Lower leg skin (tissue), 4 donors: ENCODE data around the gene OSTF1. TPM values are rescaled to one million over a fixed set of nuclear protein-coding genes. Genes with fewer than 3 reads are reported as not detected.

Experiments
- DNase-seq, 2 donors: peaks; one replicate each; pipeline ENCODE4 v3.0.0-alpha.2; 2019; ENCODE audit warnings: low spot score in 2 of 2
- H3K4me3 ChIP-seq: fragments of 200-600 bp; sonication (generic); 2 replicates; pipeline ENCODE4 v1.5.1; 2017; ENCODE audit warnings: mild to moderate bottlenecking, low read depth; ENCODE audit not compliant: poor library complexity, severe bottlenecking
- POLR2A ChIP-seq, 2 donors: fragments of 450-650 bp; IDR thresholded peaks; one replicate each; pipeline ENCODE4 v1.6.1; 2016 to 2017; ENCODE audit warnings: antibody characterized with exemption in 2 of 2, mild to moderate bottlenecking in 1 of 2, moderate library complexity in 1 of 2
- WGBS, 2 donors: methylation state at CpG; one replicate each; pipeline ENCODE4 v1.1.5; 2018; 5-methylcytosine and 5-hydroxymethylcytosine counted together
- intact Hi-C: fragments of 100-400 bp; cut with DNase I; formaldehyde crosslinking; loops from one replicate; pipeline ENCODE4 v1.15.0; 2023; ENCODE audit warnings: low total_unique reads
- total RNA-seq, 4 donors: library from RNA; depleted of rRNA; stranded (reverse); fragments of >200 nt; gene quantifications; one replicate each; pipeline ENCODE4 v1.1.0, GENCODE V29; 2016
- TF ChIP-seq, protein P1 (sequence below), 3 donors: fragments of 450-650 bp; IDR thresholded peaks; one replicate each; pipeline ENCODE4 v1.5.1; 2016; ENCODE audit warnings: antibody characterized with exemption in 3 of 3, mild to moderate bottlenecking in 3 of 3, moderate library complexity in 2 of 3

Gene OSTF1
- total RNA-seq, 4 donors from 2014 or later: 53.5 to 64.3 (median 53.8) TPM

GRCh38 chr9:75105841-75106240 lies 17.5 kb downstream of the OSTF1 start:
- no peak for TF ChIP-seq POLR2A (IDR thresholded peaks at IDR 0.05)
- TF ChIP-seq, protein P1, sequence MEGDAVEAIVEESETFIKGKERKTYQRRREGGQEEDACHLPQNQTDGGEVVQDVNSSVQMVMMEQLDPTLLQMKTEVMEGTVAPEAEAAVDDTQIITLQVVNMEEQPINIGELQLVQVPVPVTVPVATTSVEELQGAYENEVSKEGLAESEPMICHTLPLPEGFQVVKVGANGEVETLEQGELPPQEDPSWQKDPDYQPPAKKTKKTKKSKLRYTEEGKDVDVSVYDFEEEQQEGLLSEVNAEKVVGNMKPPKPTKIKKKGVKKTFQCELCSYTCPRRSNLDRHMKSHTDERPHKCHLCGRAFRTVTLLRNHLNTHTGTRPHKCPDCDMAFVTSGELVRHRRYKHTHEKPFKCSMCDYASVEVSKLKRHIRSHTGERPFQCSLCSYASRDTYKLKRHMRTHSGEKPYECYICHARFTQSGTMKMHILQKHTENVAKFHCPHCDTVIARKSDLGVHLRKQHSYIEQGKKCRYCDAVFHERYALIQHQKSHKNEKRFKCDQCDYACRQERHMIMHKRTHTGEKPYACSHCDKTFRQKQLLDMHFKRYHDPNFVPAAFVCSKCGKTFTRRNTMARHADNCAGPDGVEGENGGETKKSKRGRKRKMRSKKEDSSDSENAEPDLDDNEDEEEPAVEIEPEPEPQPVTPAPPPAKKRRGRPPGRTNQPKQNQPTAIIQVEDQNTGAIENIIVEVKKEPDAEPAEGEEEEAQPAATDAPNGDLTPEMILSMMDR (IDR thresholded peaks at IDR 0.05): no peak
- intact Hi-C loops: no loop called here
- no peak overlapping the region for H3K4me3 ChIP-seq
- 73 to 75% methylated on average over 2 of the region's 2 CpGs for WGBS, 2 donors
- DNase-seq: no peak

GRCh38 chr9:75106857-75107256 lies 18.5 kb downstream of the OSTF1 start:
- H3K4me3 ChIP-seq: no peak overlapping the region
- WGBS, 2 donors: 80 to 81% methylated on average over 6 of the region's 6 CpGs
- TF ChIP-seq, protein P1 (IDR thresholded peaks at IDR 0.05): no peak
- no peak for TF ChIP-seq POLR2A (IDR thresholded peaks at IDR 0.05)
- intact Hi-C loops: no loop called here
- no peak for DNase-seq

DNA sequence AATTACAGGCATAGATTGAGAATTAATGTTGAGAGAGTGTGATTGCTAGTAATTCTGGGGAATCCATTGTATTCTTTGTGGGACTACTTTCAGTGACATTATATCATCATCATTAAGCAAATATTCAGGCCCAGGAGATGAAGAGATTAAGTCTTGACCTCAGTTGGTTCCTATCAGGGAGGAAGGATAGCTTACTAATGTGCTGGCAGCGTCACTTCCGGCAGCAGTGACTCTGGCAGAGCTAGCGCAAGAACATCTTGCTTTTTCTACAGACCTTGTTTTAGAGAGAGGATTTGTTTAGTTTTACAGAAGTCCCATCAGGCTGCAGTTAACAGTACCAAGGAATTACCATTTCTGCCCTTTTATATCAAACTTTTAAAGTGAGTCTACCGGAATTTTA lies 20.3 kb downstream of the OSTF1 start:
- DNase-seq: no peak
- intact Hi-C loops: no loop called here
- H3K4me3 ChIP-seq: no peak overlapping the region
- TF ChIP-seq POLR2A (IDR thresholded peaks at IDR 0.05): no peak
- TF ChIP-seq, protein P1 (IDR thresholded peaks at IDR 0.05): no peak
- 62 to 63% methylated on average over 4 of the region's 4 CpGs for WGBS, 2 donors

DNA sequence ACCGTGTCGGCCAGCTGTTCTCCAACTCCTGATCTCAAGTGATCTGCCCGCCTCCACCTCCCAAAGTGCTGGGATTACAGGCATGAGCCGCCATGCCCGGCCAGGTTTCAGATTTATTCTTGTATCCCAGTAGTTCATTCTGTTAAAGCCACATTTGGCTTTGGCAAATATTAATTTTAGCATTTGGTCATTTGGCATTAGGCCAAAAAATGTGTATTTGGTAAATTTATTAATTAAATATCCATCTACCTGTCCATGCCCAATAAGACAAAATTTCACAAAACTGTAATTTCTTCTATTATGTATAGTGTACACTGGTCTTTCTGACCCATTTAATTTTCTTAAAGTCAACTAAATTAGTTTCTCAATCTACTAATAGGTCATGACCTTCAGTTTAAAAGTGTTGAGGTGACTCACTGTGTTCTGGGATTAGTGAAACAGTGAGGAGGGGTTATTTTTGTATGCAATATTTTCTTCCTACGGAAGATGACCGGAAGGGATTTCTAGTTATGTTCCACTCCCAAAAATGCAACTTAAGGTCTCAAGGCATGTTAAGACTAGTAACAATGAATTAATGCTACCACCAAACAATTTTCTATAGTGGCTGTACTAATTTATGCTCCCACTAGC lies 21.0 kb downstream of the OSTF1 start:
- no peak for DNase-seq
- no peak for TF ChIP-seq POLR2A (IDR thresholded peaks at IDR 0.05)
- TF ChIP-seq, protein P1 (IDR thresholded peaks at IDR 0.05): no peak
- WGBS, 2 donors: 80 to 91% methylated on average over 7 of the region's 7 CpGs
- intact Hi-C loops: no loop called here
- no peak overlapping the region for H3K4me3 ChIP-seq

GRCh38 chr9:75111019-75111622 lies 22.8 kb downstream of the OSTF1 start:
- intact Hi-C loops: no loop called here
- DNase-seq: no peak
- TF ChIP-seq, protein P1 (IDR thresholded peaks at IDR 0.05): no peak
- TF ChIP-seq POLR2A (IDR thresholded peaks at IDR 0.05): no peak
- no peak overlapping the region for H3K4me3 ChIP-seq
- WGBS, 2 donors: 61 to 62% methylated on average over 5 of the region's 5 CpGs
